Neural crest cell (in vitro differentiated cells): ENCODE data around the gene GNAL. TPM values are rescaled to one million over a fixed set of nuclear protein-coding genes. Genes with fewer than 3 reads are reported as not detected.
"Not testable (repeated sequence)": the region's sequence is repeated elsewhere in the genome, so short reads cannot be mapped to it uniquely, and the experiment has no call there.

Experiments used
- DNase-seq: peaks from one replicate; pipeline ENCODE4 v3.0.0; 2021; ENCODE audit warnings: low read depth, mixed read lengths, low spot score
- H3K27ac Mint-ChIP-seq: one replicate; pipeline ENCODE4 v1.8.0; 2021; ENCODE audit warnings: mild to moderate bottlenecking, mixed read lengths; ENCODE audit not compliant: unreplicated experiment
- H3K27me3 Mint-ChIP-seq: 2 replicates; pipeline ENCODE4 v1.8.0; 2021; ENCODE audit warnings: low read depth, mild to moderate bottlenecking, mixed read lengths
- H3K36me3 Mint-ChIP-seq: 2 replicates; pipeline ENCODE4 v1.8.0; 2021; ENCODE audit warnings: low read depth, mild to moderate bottlenecking, mixed read lengths
- H3K4me1 Mint-ChIP-seq: 2 replicates; pipeline ENCODE4 v1.8.0; 2021; ENCODE audit warnings: mixed read lengths
- H3K4me3 Mint-ChIP-seq: one replicate; pipeline ENCODE4 v1.8.0; 2021; ENCODE audit warnings: mild to moderate bottlenecking, mixed read lengths
- H3K9me3 Mint-ChIP-seq: 2 replicates; pipeline ENCODE4 v1.8.0; 2021; ENCODE audit warnings: mixed read lengths
- total RNA-seq: library from RNA; stranded (reverse); gene quantifications from 2 replicates; pipeline ENCODE4 v1.2.1, GENCODE V29; 2021
- TF ChIP-seq, protein P1 (sequence below): fragments of 200-600 bp; sonication (generic); conservative IDR thresholded peaks from 2 replicates; pipeline ENCODE4 v1.5.0; 2021; ENCODE audit warnings: antibody characterized with exemption, mild to moderate bottlenecking

Gene GNAL
- total RNA-seq, 1 donor from 2014 or later: 20.4 TPM

DNA sequence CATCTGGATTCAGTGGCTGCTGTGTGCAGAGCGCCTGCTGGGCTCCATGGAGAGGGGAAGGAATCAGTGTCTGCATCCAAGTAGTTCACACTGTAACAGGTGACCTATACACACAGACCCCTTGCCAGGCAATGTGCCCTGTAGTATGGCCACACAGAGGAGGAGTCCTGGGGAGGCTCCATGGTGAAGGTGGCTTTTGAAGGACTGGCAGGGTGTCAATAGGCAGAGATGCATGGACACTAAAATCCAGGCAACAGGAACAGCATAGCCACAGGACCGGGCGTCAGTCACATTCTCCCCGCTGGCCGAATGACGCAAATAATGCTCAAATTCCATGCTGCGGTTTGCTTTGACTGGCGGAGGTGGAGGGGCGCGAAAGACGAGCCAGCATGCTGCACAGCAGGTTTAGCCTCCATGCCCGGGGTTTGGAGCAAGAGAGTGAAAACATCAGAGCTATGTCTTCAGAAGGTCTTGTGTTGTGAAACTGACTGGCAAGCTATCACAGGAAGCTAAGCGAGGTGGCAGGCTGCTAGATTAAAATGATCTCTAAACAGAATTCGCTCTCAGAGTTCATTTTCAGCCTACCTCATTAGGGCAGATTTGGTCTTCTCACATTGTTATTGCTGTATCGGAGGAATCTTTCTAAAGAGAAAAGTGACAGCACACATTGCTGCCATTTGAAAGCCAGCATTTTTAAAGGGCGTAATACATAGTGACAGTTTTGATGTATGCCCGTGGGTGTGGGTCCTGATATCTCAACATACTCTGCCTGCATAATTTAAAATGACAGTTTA is 161.0 kb downstream of the GNAL start:
- Mint-ChIP-seq H3K4me1 (peaks cover 30% of the 10 kb centered on the region), H3K36me3 (no peaks in the 10 kb centered on the region), H3K4me3 (peak overlapping the region; percentile 99), H3K9me3 (no peaks in the 10 kb centered on the region), H3K27ac (peak overlapping the region; percentile 70), H3K27me3 (no peaks in the 10 kb centered on the region)
- no peak for DNase-seq
- TF ChIP-seq, protein P1, sequence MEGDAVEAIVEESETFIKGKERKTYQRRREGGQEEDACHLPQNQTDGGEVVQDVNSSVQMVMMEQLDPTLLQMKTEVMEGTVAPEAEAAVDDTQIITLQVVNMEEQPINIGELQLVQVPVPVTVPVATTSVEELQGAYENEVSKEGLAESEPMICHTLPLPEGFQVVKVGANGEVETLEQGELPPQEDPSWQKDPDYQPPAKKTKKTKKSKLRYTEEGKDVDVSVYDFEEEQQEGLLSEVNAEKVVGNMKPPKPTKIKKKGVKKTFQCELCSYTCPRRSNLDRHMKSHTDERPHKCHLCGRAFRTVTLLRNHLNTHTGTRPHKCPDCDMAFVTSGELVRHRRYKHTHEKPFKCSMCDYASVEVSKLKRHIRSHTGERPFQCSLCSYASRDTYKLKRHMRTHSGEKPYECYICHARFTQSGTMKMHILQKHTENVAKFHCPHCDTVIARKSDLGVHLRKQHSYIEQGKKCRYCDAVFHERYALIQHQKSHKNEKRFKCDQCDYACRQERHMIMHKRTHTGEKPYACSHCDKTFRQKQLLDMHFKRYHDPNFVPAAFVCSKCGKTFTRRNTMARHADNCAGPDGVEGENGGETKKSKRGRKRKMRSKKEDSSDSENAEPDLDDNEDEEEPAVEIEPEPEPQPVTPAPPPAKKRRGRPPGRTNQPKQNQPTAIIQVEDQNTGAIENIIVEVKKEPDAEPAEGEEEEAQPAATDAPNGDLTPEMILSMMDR: no peak

DNA sequence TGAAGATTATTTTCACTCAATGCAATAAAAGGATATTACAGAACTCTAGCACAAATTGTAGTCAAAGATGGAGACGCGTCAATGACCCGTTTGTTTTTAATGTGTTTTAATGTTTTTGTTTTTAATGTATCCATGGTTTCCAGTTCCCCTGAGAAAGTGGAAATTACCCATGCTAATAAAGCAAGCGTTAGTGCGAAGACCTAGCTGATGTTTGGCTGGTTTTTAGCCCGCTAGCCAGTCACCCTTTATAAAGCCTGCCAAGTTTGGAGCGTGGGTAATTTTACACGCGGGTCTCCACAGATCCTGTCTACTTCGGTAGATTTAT is 161.7 kb downstream of the GNAL start:
- Mint-ChIP-seq H3K27me3 (no peaks in the 10 kb centered on the region), H3K9me3 (no peaks in the 10 kb centered on the region), H3K36me3 (no peaks in the 10 kb centered on the region), H3K27ac (peak overlapping the region; percentile 100), H3K4me3 (peak overlapping the region; percentile 99), H3K4me1 (peaks cover 30% of the 10 kb centered on the region)
- DNase-seq: no peak
- TF ChIP-seq, protein P1: no peak

DNA sequence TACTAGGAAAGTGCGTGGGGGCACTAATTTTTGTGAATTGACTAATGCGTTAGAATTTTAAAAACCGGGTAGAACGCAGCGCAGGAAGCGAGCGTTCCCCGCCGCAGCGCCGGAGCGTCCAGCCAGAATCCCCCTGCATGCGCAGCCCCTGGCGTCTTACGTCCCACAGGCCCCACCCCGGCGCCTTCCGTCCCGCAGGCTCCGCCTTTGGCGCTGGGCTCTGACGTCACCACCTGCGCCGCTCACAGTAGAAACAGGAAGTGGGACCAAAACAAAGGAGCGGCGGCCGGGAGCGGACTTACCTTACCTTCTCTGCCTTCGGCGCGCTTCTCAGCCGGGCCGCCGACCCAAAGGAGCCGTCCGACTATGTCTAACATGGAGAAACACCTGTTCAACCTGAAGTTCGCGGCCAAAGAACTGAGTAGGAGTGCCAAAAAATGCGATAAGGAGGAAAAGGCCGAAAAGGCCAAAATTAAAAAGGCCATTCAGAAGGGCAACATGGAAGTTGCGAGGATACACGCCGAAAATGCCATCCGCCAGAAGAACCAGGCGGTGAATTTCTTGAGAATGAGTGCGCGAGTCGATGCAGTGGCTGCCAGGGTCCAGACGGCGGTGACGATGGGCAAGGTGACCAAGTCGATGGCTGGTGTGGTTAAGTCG is 162.2 kb downstream of the GNAL start, which contains the start of gene CHMP1B:
CHMP1B (plus strand) TSS at position 268 of the 660 bp plus-strand sequence; CDS start at position 367, 99 bp downstream.
- Mint-ChIP-seq H3K4me3 (peak within 1 kb of the TSS; percentile 99), H3K36me3 (no peaks in the 10 kb centered on the region), H3K9me3 (no peaks in the 10 kb centered on the region), H3K27me3 (no peaks in the 10 kb centered on the region), H3K27ac (peak within 1 kb of the TSS; percentile 100), H3K4me1 (peaks cover 30% of the 10 kb centered on the region)
- TF ChIP-seq, protein P1: no peak
- peak; percentile 92 for DNase-seq

DNA sequence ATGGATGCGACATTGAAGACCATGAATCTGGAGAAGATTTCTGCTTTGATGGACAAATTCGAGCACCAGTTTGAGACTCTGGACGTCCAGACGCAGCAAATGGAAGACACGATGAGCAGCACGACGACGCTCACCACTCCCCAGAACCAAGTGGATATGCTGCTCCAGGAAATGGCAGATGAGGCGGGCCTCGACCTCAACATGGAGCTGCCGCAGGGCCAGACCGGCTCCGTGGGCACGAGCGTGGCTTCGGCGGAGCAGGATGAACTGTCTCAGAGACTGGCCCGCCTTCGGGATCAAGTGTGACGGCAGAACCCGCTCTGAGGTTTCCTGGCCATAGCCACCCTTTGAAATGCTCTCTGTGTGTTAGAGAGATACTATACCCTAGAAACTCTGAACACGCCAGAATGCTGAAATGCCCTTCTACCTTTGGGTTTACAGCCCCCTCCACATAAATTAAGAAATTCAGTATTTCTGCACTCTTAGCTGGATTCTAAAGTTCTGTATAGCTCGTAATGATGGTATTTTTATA is 162.8 kb downstream of the GNAL start:
- H3K27ac Mint-ChIP-seq: peak overlapping the region; percentile 100
- TF ChIP-seq, protein P1: no peak
- H3K27me3 Mint-ChIP-seq: no peaks in the 10 kb centered on the region
- H3K4me3 Mint-ChIP-seq: peak overlapping the region; percentile 99
- peak; percentile 8 for DNase-seq
- no peaks in the 10 kb centered on the region for H3K9me3 Mint-ChIP-seq
- H3K36me3 Mint-ChIP-seq: no peaks in the 10 kb centered on the region
- peaks cover 30% of the 10 kb centered on the region for H3K4me1 Mint-ChIP-seq

DNA sequence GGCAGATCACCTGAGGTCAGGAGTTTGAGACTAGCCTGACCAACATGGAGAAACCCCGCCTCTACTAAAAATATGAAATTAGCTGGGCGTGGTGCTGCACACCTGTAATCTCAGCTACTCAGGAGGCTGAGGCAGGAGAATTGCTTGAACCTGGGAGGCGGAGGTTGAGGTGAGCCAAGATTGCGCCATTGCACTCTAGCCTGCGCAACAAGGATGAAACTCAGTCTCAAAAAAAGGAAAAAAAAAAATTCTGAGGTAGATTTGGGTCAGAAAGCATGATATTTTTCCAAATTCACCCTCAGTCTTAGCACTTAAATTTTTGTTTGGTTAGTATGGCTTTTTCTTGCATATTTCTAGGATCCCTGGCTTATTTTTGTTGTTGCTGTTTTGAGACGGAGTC is 165.5 kb downstream of the GNAL start:
- not testable (repeated sequence) for H3K9me3 Mint-ChIP-seq, H3K27ac Mint-ChIP-seq, H3K27me3 Mint-ChIP-seq, DNase-seq, H3K36me3 Mint-ChIP-seq, H3K4me3 Mint-ChIP-seq
- peaks cover 36% of the 10 kb centered on the region for H3K4me1 Mint-ChIP-seq
